IMR-90 (cell line): ENCODE measurements around the gene PHPT1. TPM values are rescaled to one million over a fixed set of nuclear protein-coding genes. Genes with fewer than 3 reads are reported as not detected.

Experiments used
- ATAC-seq: fragments of 200-7000 bp; cut with Tn5 transposase; 2 replicates; pipeline ENCODE4 v1.9.1; 2020; ENCODE audit warnings: low read depth, mild to moderate bottlenecking, moderate library complexity
- BruUV-seq: library from RNA; stranded (reverse); fragments of 400-500 nt; replicated peaks from 2 replicates; lab custom pipeline; 2021; lab: Mats Ljungman, UMichigan
- CTCF ChIA-PET: fragments of 300-600 bp; formaldehyde crosslinking; extraction: SDS; loops from one replicate; lab custom pipeline; 2021; ENCODE audit warnings: antibody characterized with exemption; lab: Yijun Ruan, JAX
- POLR2A ChIA-PET: fragments of 300-600 bp; sonication (Branson Sonifier 250); formaldehyde crosslinking; loops from one replicate; lab custom pipeline; 2022; ENCODE audit warnings: antibody characterized with exemption; ENCODE audit not compliant: unreplicated experiment; lab: Charles Lee
- DNase-seq: peaks from one replicate; pipeline ENCODE4 v3.0.0; 2013
- H2AFZ ChIP-seq: replicated peaks from 2 replicates; pipeline ENCODE3; 2013; ENCODE audit warnings: low read length, mild to moderate bottlenecking; ENCODE audit not compliant: poor library complexity
- H2AK5ac ChIP-seq: 2 replicates; pipeline ENCODE4 v1.6.1; 2013; ENCODE audit warnings: low read depth, low read length, inconsistent platforms
- H2AK9ac ChIP-seq: replicated peaks from 2 replicates; pipeline ENCODE3; 2013; ENCODE audit warnings: mild to moderate bottlenecking, low read depth, low read length, moderate library complexity; ENCODE audit not compliant: poor library complexity
- H2BK120ac ChIP-seq: 2 replicates; pipeline ENCODE4 v1.6.1; 2013; ENCODE audit warnings: low read depth, low read length, inconsistent platforms
- H2BK15ac ChIP-seq: 3 replicates; pipeline ENCODE4 v1.6.1; 2013; ENCODE audit warnings: low read depth, low read length, inconsistent platforms
- H2BK20ac ChIP-seq: 2 replicates; pipeline ENCODE4 v1.6.1; 2013; ENCODE audit warnings: low read depth, mild to moderate bottlenecking, inconsistent platforms, low read length, moderate library complexity
- H2BK5ac ChIP-seq: 2 replicates; pipeline ENCODE4 v1.6.1; 2013; ENCODE audit warnings: mild to moderate bottlenecking, low read depth, low read length, inconsistent platforms; ENCODE audit not compliant: poor library complexity, severe bottlenecking
- H3K14ac ChIP-seq: replicated peaks from 2 replicates; pipeline ENCODE4 v1.6.1; 2013; ENCODE audit warnings: low read depth, low read length, inconsistent platforms
- H3K18ac ChIP-seq: 2 replicates; pipeline ENCODE4 v1.6.1; 2013; ENCODE audit warnings: low read depth, low read length, control low read depth
- H3K23ac ChIP-seq: 2 replicates; pipeline ENCODE4 v1.6.1; 2013; ENCODE audit warnings: low read depth, low read length, inconsistent platforms
- H3K27ac ChIP-seq: 2 replicates; pipeline ENCODE4 v1.5.1; 2013; ENCODE audit warnings: mild to moderate bottlenecking, control low read depth, low read length; ENCODE audit not compliant: insufficient read depth
- H3K27me3 ChIP-seq: 2 replicates; pipeline ENCODE4 v1.6.1; 2013; ENCODE audit warnings: low read length; ENCODE audit not compliant: control insufficient read depth, insufficient read depth
- H3K36me3 ChIP-seq: 2 replicates; pipeline ENCODE4 v1.6.1; 2013; ENCODE audit warnings: low read length, mixed read lengths; ENCODE audit not compliant: control insufficient read depth, insufficient read depth
- H3K4ac ChIP-seq: 2 replicates; pipeline ENCODE4 v1.6.1; 2013; ENCODE audit warnings: low read depth, low read length, inconsistent platforms
- H3K4me1 ChIP-seq: 2 replicates; pipeline ENCODE4 v1.6.1; 2013; ENCODE audit warnings: low read length, mixed read lengths; ENCODE audit not compliant: control insufficient read depth, insufficient read depth
- H3K4me2 ChIP-seq: 2 replicates; pipeline ENCODE4 v1.6.1; 2013; ENCODE audit warnings: low read depth, mild to moderate bottlenecking, control low read depth, low read length, moderate library complexity
- H3K4me3 ChIP-seq: 2 replicates; pipeline ENCODE4 v1.5.1; 2013; ENCODE audit warnings: low read depth, mild to moderate bottlenecking, control low read depth, low read length, moderate library complexity; ENCODE audit not compliant: insufficient read depth
- H3K56ac ChIP-seq: 2 replicates; pipeline ENCODE4 v1.6.1; 2013; ENCODE audit warnings: low read length, inconsistent platforms; ENCODE audit not compliant: insufficient read depth; ENCODE audit errors: extremely low read depth
- H3K79me1 ChIP-seq, 2 experiments: 2 replicates each; pipeline ENCODE4 v1.6.1; 2013; ENCODE audit warnings: low read length in 2 of 2, inconsistent platforms in 1 of 2, low read depth in 1 of 2
- H3K9ac ChIP-seq: 2 replicates; pipeline ENCODE4 v1.6.1; 2013; ENCODE audit warnings: low read depth, low read length, control low read depth
- H3K9me1 ChIP-seq: 2 replicates; pipeline ENCODE4 v1.6.1; 2013; ENCODE audit warnings: low read length, inconsistent platforms; ENCODE audit not compliant: insufficient read depth
- H3K9me3 ChIP-seq: 2 replicates; pipeline ENCODE4 v1.6.1; 2013; ENCODE audit warnings: low read length; ENCODE audit not compliant: control insufficient read depth, insufficient read depth
- H4K20me1 ChIP-seq: 2 replicates; pipeline ENCODE4 v1.6.1; 2013; ENCODE audit warnings: low read length, inconsistent platforms; ENCODE audit not compliant: insufficient read depth
- H4K5ac ChIP-seq: 2 replicates; pipeline ENCODE4 v1.6.1; 2013; ENCODE audit warnings: mild to moderate bottlenecking, low read depth, low read length, control low read depth
- H4K8ac ChIP-seq, 2 experiments: 2 replicates each; pipeline ENCODE4 v1.6.1; 2013; ENCODE audit warnings: low read depth in 2 of 2, low read length in 2 of 2, control low read depth in 1 of 2, inconsistent platforms in 1 of 2
- H4K91ac ChIP-seq: 2 replicates; pipeline ENCODE4 v1.6.1; 2013; ENCODE audit warnings: low read depth, low read length, inconsistent platforms; ENCODE audit not compliant: insufficient read depth
- BHLHE40 ChIP-seq: fragments of 150-350 bp; IDR thresholded peaks from 2 replicates; pipeline ENCODE4 v1.6.1; 2016; ENCODE audit warnings: mild to moderate bottlenecking, low read depth, low read length
- FOS ChIP-seq: fragments of 150-350 bp; IDR thresholded peaks from 2 replicates; pipeline ENCODE4 v1.6.1; 2016; ENCODE audit warnings: low read depth, low read length
- NFE2L2 ChIP-seq: fragments of 150-350 bp; IDR thresholded peaks from 2 replicates; pipeline ENCODE4 v1.6.1; 2016; ENCODE audit warnings: low read depth, mild to moderate bottlenecking, low read length
- RAD21 ChIP-seq: IDR thresholded peaks from 2 replicates; pipeline ENCODE4 v1.6.1; 2012; ENCODE audit warnings: low read length, improper control_type of control experiment
- RCOR1 ChIP-seq: IDR thresholded peaks from 2 replicates; pipeline ENCODE4 v1.6.1; 2012; ENCODE audit warnings: mild to moderate bottlenecking, low read length, improper control_type of control experiment; ENCODE audit not compliant: insufficient replicate concordance
- RFX5 ChIP-seq: IDR thresholded peaks from 2 replicates; pipeline ENCODE4 v1.8.0; 2012; ENCODE audit warnings: low read depth, mild to moderate bottlenecking, low read length, moderate library complexity
- SMC3 ChIP-seq: fragments of 150-350 bp; IDR thresholded peaks from 2 replicates; pipeline ENCODE4 v1.6.1; 2016; ENCODE audit warnings: low read depth, mild to moderate bottlenecking, antibody characterized with exemption, low read length, moderate library complexity
- USF2 ChIP-seq: fragments of 150-350 bp; IDR thresholded peaks from 2 replicates; pipeline ENCODE4 v1.6.1; 2017; ENCODE audit warnings: mild to moderate bottlenecking, antibody characterized with exemption, low read length, low read depth
- WGBS, 2 experiments: methylation state at CpG; one replicate each; pipeline versions ENCODE4 v1.1.5 to v1.1.7; 2013; ENCODE audit warnings: missing lambda C conversion rate in 2 of 2; ENCODE audit not compliant: insufficient read length in 1 of 2; ENCODE audit errors: extremely low coverage in 2 of 2; 5-methylcytosine and 5-hydroxymethylcytosine counted together
- dilution Hi-C: fragments of 300-500 bp; cut with HindIII; formaldehyde crosslinking; loops from one replicate; pipeline ENCODE4 v1.14.3; 2018; ENCODE audit warnings: low sequenced_read_pairs; ENCODE audit not compliant: unreplicated experiment
- in situ Hi-C: fragments of 300-500 bp; cut with MboI; formaldehyde crosslinking; loops from 3 replicates; pipeline ENCODE4 v1.14.3; 2019; ENCODE audit warnings: low sequenced_read_pairs, inconsistent platforms, mixed read lengths
- intact Hi-C: fragments of 100-400 bp; cut with micrococcal nuclease; formaldehyde crosslinking; loops from 2 replicates; pipeline ENCODE4 v1.10.0; 2022
- polyA plus RNA-seq, 3 experiments: library from polyadenylated mRNA; depleted of rRNA; stranded (reverse); fragments of >200 nt; gene quantifications; 2 replicates each; pipeline ENCODE4 v1.2.3, GENCODE V29; 2012; ENCODE audit warnings: low replicate concordance in 1 of 3
- total RNA-seq: library from RNA; depleted of rRNA; stranded (reverse); fragments of >200 nt; gene quantifications from 2 replicates; pipeline ENCODE4 v1.2.3, GENCODE V29; 2012

The PHPT1 gene
- total and polyA plus RNA-seq, 2 of the 4 experiments (the other 2 are of a cell fraction), result 79.8 to 214 TPM

- Histone ChIP-seq H3K27ac (no peak overlapping the region), H3K56ac (no peak overlapping the region), H3K27me3 (no peaks in the 10 kb centered on the region), H3K23ac (no peak overlapping the region), H2AFZ (no peak overlapping the region), H2BK120ac (no peak overlapping the region), H3K4me3 (no peak overlapping the region), H3K9me1 (no peaks in the 10 kb centered on the region), H4K20me1 (no peaks in the 10 kb centered on the region), H3K36me3 (no peaks in the 10 kb centered on the region), H4K91ac (no peak overlapping the region), H2BK5ac (no peak overlapping the region), H3K9me3 (peaks cover 7% of the 10 kb centered on the region), H3K14ac (no peak overlapping the region), H4K8ac (no peak overlapping the region), H3K18ac (no peak overlapping the region), H3K9ac (no peak overlapping the region), H2BK20ac (no peak overlapping the region), H2BK15ac (no peak overlapping the region), H3K4me2 (no peak overlapping the region), H4K5ac (no peak overlapping the region), H3K4ac (no peak overlapping the region), H3K4me1 (peaks cover 1% of the 10 kb centered on the region; the same call in 1 of the 2 replicates), H2AK5ac (no peak overlapping the region), H2AK9ac (no peak overlapping the region), H3K79me1 (no peaks in the 10 kb centered on the region)
- in situ Hi-C loops, result no loop called here
- intact Hi-C loops, result no loop called here
- DNase-seq (no peak), ATAC-seq (no peak)
- dilution Hi-C loops, result no loop called here
- CTCF ChIA-PET, result no interaction called here
- TF ChIP-seq FOS, result no peak
- TF ChIP-seq RFX5, result no peak
- no peak for TF ChIP-seq SMC3
- TF ChIP-seq USF2, result no peak
- TF ChIP-seq BHLHE40, result no peak
- TF ChIP-seq RCOR1, result no peak
- no peak for TF ChIP-seq RAD21
- no peak for TF ChIP-seq NFE2L2
- POLR2A ChIA-PET, result no interaction called here
- no CpG with 5 or more reads among the region's 5 CpGs for WGBS, 2 experiments
- no TSS peak for BruUV-seq
These were observed 27.3 kb downstream of the PHPT1 start for GRCh38 chr9:136876476-136876875.
